SH-SY5Y (cell line): ENCODE data around the gene VIPR1.

Source experiments
- GATA2 ChIP-seq: IDR thresholded peaks from 2 replicates; pipeline ENCODE4 v1.6.1; 2011; ENCODE audit warnings: mild to moderate bottlenecking, low read depth, low read length
- GATA3 ChIP-seq: IDR thresholded peaks from 2 replicates; pipeline ENCODE4 v1.6.1; 2011; ENCODE audit warnings: low read depth, mild to moderate bottlenecking, low read length, moderate library complexity

- TF ChIP-seq GATA2 (no peak), GATA3 (no peak)
These were observed 16.5 kb downstream of the VIPR1 start for GRCh38 chr3:42518800-42519567.
